GM23338 (cell line): ENCODE data around the gene NXN. TPM values are rescaled to one million over a fixed set of nuclear protein-coding genes. Genes with fewer than 3 reads are reported as not detected.

Experiments
- CREB1 ChIP-seq: fragments of 250-450 bp; sonication (Bioruptor Pico); IDR thresholded peaks from 2 replicates; pipeline ENCODE4 v1.5.0; 2020; ENCODE audit warnings: low read depth, mild to moderate bottlenecking, moderate library complexity
- EZH2phosphoT487 ChIP-seq: fragments of 200-600 bp; sonication (generic); IDR thresholded peaks from one replicate; pipeline ENCODE4 v1.8.1; 2018; ENCODE audit warnings: antibody characterized with exemption; ENCODE audit not compliant: unreplicated experiment
- NANOG ChIP-seq: IDR thresholded peaks from 2 replicates; pipeline ENCODE4 v1.6.1; 2016; ENCODE audit warnings: antibody characterized with exemption, borderline replicate concordance
- POLR2AphosphoS5 ChIP-seq: IDR thresholded peaks from 2 replicates; pipeline ENCODE4 v1.6.1; 2016; ENCODE audit warnings: antibody characterized with exemption, low read depth
- ZNF114 ChIP-seq: fragments of 250-450 bp; sonication (Bioruptor Pico); IDR thresholded peaks from 2 replicates; pipeline ENCODE4 v1.5.0; 2020; ENCODE audit warnings: mild to moderate bottlenecking, moderate library complexity
- polyA plus RNA-seq: library from polyadenylated mRNA; unstranded; fragments of >200 nt; fragmentation: Nextera tagmentation; extraction: Ambion mirVana; gene quantifications from 2 replicates; pipeline ENCODE4 v1.2.1, GENCODE V29; 2016
- total RNA-seq: library from RNA; depleted of rRNA; stranded (reverse); fragments of >200 nt; shearing (Covaris generic); gene quantifications from 2 replicates; pipeline ENCODE4 v1.2.3, GENCODE V29; 2014
- TF ChIP-seq, protein P1 (sequence below): fragments of 250-450 bp; sonication (Bioruptor Pico); IDR thresholded peaks from 2 replicates; pipeline ENCODE4 v1.5.0; 2020; ENCODE audit warnings: mild to moderate bottlenecking, moderate library complexity
- TF ChIP-seq, protein P2 (sequence below): IDR thresholded peaks from one replicate; pipeline ENCODE4 v1.6.1; 2018; ENCODE audit warnings: antibody characterized with exemption; ENCODE audit not compliant: unreplicated experiment

Gene NXN
- total and polyA plus RNA-seq, 2 experiments from 2014 or later, result 31.8 to 105 TPM

DNA sequence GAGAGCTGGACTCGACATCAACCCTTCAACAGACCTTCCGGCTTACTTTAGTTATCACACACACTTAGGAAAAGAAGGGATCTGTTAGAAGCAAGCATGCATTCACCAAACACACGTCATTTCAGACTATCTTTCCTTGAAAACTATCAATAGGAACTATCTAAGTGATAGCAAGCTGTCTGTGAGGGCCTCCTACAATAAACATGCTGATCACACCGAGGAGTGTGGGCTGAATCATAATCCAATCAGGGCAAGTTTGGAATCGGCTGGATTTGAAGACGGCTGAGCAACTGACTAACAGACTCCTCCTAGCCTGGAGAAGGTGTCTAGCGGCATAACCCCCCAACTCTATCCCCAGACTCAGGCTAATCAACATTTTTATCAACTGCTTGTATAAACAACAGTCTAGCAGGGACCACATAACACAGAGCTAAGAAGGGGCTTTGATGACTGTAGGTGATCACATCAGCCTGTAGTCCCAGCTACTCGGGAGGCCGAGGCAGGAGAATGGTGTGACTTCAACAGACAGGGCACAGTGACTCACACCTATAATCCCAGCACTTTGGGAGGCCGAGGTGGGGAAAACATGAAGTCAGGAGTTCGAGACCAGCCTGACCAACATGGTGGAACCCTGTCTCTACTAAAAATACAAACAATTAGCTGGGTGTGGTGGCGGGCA, 14.1 kb downstream of the NXN start (continued):
- TF ChIP-seq, protein P1, sequence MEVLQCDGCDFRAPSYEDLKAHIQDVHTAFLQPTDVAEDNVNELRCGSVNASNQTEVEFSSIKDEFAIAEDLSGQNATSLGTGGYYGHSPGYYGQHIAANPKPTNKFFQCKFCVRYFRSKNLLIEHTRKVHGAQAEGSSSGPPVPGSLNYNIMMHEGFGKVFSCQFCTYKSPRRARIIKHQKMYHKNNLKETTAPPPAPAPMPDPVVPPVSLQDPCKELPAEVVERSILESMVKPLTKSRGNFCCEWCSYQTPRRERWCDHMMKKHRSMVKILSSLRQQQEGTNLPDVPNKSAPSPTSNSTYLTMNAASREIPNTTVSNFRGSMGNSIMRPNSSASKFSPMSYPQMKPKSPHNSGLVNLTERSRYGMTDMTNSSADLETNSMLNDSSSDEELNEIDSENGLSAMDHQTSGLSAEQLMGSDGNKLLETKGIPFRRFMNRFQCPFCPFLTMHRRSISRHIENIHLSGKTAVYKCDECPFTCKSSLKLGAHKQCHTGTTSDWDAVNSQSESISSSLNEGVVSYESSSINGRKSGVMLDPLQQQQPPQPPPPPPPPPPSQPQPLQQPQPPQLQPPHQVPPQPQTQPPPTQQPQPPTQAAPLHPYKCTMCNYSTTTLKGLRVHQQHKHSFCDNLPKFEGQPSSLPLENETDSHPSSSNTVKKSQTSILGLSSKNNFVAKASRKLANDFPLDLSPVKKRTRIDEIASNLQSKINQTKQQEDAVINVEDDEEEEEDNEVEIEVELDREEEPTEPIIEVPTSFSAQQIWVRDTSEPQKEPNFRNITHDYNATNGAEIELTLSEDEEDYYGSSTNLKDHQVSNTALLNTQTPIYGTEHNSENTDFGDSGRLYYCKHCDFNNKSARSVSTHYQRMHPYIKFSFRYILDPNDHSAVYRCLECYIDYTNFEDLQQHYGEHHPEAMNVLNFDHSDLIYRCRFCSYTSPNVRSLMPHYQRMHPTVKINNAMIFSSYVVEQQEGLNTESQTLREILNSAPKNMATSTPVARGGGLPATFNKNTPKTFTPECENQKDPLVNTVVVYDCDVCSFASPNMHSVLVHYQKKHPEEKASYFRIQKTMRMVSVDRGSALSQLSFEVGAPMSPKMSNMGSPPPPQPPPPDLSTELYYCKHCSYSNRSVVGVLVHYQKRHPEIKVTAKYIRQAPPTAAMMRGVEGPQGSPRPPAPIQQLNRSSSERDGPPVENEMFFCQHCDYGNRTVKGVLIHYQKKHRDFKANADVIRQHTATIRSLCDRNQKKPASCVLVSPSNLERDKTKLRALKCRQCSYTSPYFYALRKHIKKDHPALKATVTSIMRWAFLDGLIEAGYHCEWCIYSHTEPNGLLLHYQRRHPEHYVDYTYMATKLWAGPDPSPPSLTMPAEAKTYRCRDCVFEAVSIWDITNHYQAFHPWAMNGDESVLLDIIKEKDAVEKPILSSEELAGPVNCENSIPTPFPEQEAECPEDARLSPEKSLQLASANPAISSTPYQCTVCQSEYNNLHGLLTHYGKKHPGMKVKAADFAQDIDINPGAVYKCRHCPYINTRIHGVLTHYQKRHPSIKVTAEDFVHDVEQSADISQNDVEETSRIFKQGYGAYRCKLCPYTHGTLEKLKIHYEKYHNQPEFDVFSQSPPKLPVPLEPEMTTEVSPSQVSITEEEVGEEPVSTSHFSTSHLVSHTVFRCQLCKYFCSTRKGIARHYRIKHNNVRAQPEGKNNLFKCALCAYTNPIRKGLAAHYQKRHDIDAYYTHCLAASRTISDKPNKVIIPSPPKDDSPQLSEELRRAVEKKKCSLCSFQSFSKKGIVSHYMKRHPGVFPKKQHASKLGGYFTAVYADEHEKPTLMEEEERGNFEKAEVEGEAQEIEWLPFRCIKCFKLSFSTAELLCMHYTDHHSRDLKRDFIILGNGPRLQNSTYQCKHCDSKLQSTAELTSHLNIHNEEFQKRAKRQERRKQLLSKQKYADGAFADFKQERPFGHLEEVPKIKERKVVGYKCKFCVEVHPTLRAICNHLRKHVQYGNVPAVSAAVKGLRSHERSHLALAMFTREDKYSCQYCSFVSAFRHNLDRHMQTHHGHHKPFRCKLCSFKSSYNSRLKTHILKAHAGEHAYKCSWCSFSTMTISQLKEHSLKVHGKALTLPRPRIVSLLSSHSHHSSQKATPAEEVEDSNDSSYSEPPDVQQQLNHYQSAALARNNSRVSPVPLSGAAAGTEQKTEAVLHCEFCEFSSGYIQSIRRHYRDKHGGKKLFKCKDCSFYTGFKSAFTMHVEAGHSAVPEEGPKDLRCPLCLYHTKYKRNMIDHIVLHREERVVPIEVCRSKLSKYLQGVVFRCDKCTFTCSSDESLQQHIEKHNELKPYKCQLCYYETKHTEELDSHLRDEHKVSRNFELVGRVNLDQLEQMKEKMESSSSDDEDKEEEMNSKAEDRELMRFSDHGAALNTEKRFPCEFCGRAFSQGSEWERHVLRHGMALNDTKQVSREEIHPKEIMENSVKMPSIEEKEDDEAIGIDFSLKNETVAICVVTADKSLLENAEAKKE (CRISPR knock-in tag), result no peak
- no peak for TF ChIP-seq CREB1 (CRISPR knock-in tag)
- no peak for TF ChIP-seq EZH2phosphoT487
- TF ChIP-seq, protein P2, sequence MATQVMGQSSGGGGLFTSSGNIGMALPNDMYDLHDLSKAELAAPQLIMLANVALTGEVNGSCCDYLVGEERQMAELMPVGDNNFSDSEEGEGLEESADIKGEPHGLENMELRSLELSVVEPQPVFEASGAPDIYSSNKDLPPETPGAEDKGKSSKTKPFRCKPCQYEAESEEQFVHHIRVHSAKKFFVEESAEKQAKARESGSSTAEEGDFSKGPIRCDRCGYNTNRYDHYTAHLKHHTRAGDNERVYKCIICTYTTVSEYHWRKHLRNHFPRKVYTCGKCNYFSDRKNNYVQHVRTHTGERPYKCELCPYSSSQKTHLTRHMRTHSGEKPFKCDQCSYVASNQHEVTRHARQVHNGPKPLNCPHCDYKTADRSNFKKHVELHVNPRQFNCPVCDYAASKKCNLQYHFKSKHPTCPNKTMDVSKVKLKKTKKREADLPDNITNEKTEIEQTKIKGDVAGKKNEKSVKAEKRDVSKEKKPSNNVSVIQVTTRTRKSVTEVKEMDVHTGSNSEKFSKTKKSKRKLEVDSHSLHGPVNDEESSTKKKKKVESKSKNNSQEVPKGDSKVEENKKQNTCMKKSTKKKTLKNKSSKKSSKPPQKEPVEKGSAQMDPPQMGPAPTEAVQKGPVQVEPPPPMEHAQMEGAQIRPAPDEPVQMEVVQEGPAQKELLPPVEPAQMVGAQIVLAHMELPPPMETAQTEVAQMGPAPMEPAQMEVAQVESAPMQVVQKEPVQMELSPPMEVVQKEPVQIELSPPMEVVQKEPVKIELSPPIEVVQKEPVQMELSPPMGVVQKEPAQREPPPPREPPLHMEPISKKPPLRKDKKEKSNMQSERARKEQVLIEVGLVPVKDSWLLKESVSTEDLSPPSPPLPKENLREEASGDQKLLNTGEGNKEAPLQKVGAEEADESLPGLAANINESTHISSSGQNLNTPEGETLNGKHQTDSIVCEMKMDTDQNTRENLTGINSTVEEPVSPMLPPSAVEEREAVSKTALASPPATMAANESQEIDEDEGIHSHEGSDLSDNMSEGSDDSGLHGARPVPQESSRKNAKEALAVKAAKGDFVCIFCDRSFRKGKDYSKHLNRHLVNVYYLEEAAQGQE, result no peak
- TF ChIP-seq POLR2AphosphoS5, result no peak
- no peak for TF ChIP-seq NANOG
- no peak for TF ChIP-seq ZNF114 (CRISPR knock-in tag)
